ENCODE measurements around the gene COL6A5.
"Not testable (repeated sequence)": the region's sequence is repeated elsewhere in the genome, so short reads cannot be mapped to it uniquely, and the experiment has no call there.

Gene COL6A5

GRCh38 chr3:130448155-130448554, 102.7 kb downstream of the COL6A5 start:
- DNase-seq (ENCODE audit: low spot score) = not testable (repeated sequence)

- no peak for DNase-seq (ENCODE audit: low spot score)
Observed at GRCh38 chr3:130456540-130456939, 111.1 kb downstream of the COL6A5 start.

- DNase-seq (ENCODE audit: low spot score) = no peak
Observed at GRCh38 chr3:130457671-130458070, 112.2 kb downstream of the COL6A5 start.

GRCh38 chr3:130459944-130460343, 114.5 kb downstream of the COL6A5 start:
- no peak for DNase-seq (ENCODE audit: low spot score)

GRCh38 chr3:130462089-130462488, 116.6 kb downstream of the COL6A5 start:
- no peak for DNase-seq (ENCODE audit: low spot score)

- DNase-seq (ENCODE audit: low spot score) = no peak
Observed at GRCh38 chr3:130463221-130463620, 117.7 kb downstream of the COL6A5 start.

- no peak for DNase-seq (ENCODE audit: low spot score)
Observed at GRCh38 chr3:130465521-130465920, 120.0 kb downstream of the COL6A5 start.

GRCh38 chr3:130468311-130468710, 122.8 kb downstream of the COL6A5 start:
- no peak for DNase-seq (ENCODE audit: low spot score)

GRCh38 chr3:130470126-130470525, 124.7 kb downstream of the COL6A5 start:
- no peak for DNase-seq (ENCODE audit: low spot score)

GRCh38 chr3:130473416-130473815, 127.9 kb downstream of the COL6A5 start:
- DNase-seq (ENCODE audit: low spot score) = no peak

- DNase-seq (ENCODE audit: low spot score) = no peak
Observed at GRCh38 chr3:130480736-130481135, 135.3 kb downstream of the COL6A5 start.

GRCh38 chr3:130488288-130488687, 142.8 kb downstream of the COL6A5 start:
- no peak for DNase-seq (ENCODE audit: low spot score)

GRCh38 chr3:130488769-130489450, 143.4 kb downstream of the COL6A5 start:
- no peak for DNase-seq (ENCODE audit: low spot score)

- DNase-seq (ENCODE audit: low spot score) = no peak
Observed at GRCh38 chr3:130490241-130490640, 144.8 kb downstream of the COL6A5 start.

GRCh38 chr3:130491431-130491830, 146.0 kb downstream of the COL6A5 start:
- no peak for DNase-seq (ENCODE audit: low spot score)

GRCh38 chr3:130504701-130505100, 159.2 kb downstream of the COL6A5 start:
- DNase-seq (ENCODE audit: low spot score) = no peak

- DNase-seq (ENCODE audit: low spot score) = no peak
Observed at GRCh38 chr3:130506031-130506430, 160.6 kb downstream of the COL6A5 start.

- DNase-seq (ENCODE audit: low spot score) = no peak
Observed at GRCh38 chr3:130507746-130508145, 162.3 kb downstream of the COL6A5 start.

GRCh38 chr3:130509008-130509407, 163.5 kb downstream of the COL6A5 start:
- no peak for DNase-seq (ENCODE audit: low spot score)

GRCh38 chr3:130514681-130515080, 169.2 kb downstream of the COL6A5 start:
- no peak for DNase-seq (ENCODE audit: low spot score)

GRCh38 chr3:130515755-130516154, 170.3 kb downstream of the COL6A5 start:
- no peak for DNase-seq (ENCODE audit: low spot score)

GRCh38 chr3:130516645-130517512, 171.4 kb downstream of the COL6A5 start, which contains the start of gene COL6A6:
COL6A6 (plus strand) TSS chr3:130517177; CDS start chr3:130560365, 43,188 bp downstream.
- no peak for DNase-seq (ENCODE audit: low spot score)

- no peak for DNase-seq (ENCODE audit: low spot score)
Observed at GRCh38 chr3:130517602-130518001, 172.1 kb downstream of the COL6A5 start.

All from globus pallidus (tissue), 1 donor.